Ascending aorta (tissue), 2 donors: ENCODE results near the gene PUM1. TPM values are rescaled to one million over a fixed set of nuclear protein-coding genes. Genes with fewer than 3 reads are reported as not detected.

Source experiments
- DNase-seq, 2 donors: peaks; one replicate each; pipeline ENCODE4 v3.0.0-alpha.2; 2019; ENCODE audit warnings: low spot score in 2 of 2
- H3K27ac ChIP-seq, 2 donors: fragments of 200-600 bp; sonication (generic); one replicate each; pipeline ENCODE4 v1.5.1; 2016 to 2017; ENCODE audit warnings: mild to moderate bottlenecking in 1 of 2
- H3K27me3 ChIP-seq: fragments of 200-600 bp; sonication (generic); one replicate; pipeline ENCODE4 v1.5.1; 2017
- H3K36me3 ChIP-seq, 2 donors: fragments of 200-600 bp; sonication (generic); one replicate each; pipeline ENCODE4 v1.5.1; 2016
- H3K4me1 ChIP-seq, 2 donors: fragments of 200-600 bp; sonication (generic); one replicate each; pipeline ENCODE4 v1.5.1; 2016 to 2017; ENCODE audit warnings: mild to moderate bottlenecking in 1 of 2
- H3K4me3 ChIP-seq, 2 donors: fragments of 200-600 bp; sonication (generic); one replicate each; pipeline ENCODE4 v1.5.1; 2016 to 2017; ENCODE audit warnings: mild to moderate bottlenecking in 1 of 2
- H3K9me3 ChIP-seq, 2 donors: fragments of 200-600 bp; sonication (generic); one replicate each; pipeline ENCODE4 v1.5.1; 2016
- intact Hi-C: fragments of 100-400 bp; cut with DNase I; formaldehyde crosslinking; loops from one replicate; pipeline ENCODE4 v1.15.1; 2023
- total RNA-seq: library from RNA; depleted of rRNA; stranded (reverse); fragments of >200 nt; gene quantifications from one replicate; pipeline ENCODE4 v1.1.0, GENCODE V29; 2016
- TF ChIP-seq, protein P1 (sequence below), 3 experiments: fragments of 200-600 bp in 2 of 3; fragments of 450-650 bp in 1 of 3; sonication (generic) in 2 of 3; IDR thresholded peaks; one replicate each; pipeline ENCODE4 v1.5.1; 2016 to 2019; ENCODE audit warnings: antibody characterized with exemption in 3 of 3, mild to moderate bottlenecking in 1 of 3, moderate library complexity in 1 of 3

PUM1 gene
- total RNA-seq, 1 donor from 2014 or later, result 52.3 TPM

DNA sequence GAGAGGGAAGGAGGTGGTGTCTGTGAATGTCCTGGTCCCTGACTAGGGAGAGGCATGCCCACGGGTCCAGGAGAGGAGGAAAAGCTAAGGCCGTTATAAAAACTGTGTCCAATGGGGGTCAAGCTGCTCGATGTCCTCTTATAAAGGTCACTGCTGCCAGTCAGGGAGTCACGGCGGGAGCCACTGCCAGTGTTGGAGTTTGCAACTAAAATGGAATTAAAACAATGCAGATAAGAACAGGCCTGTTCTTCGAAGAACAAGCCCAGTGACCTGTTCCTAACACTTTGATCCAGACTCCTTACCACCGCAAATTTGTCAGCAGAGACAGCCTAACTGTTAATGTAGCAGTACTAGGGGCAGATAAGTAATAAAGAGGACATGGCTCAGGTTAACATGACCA, 100.8 kb downstream of the PUM1 start:
- Histone ChIP-seq H3K9me3 (no peaks in the 10 kb centered on the region), H3K27me3 (no peaks in the 10 kb centered on the region), H3K4me1 (peaks cover 12 to 23% of the 10 kb centered on the region in 2 donors), H3K27ac (no peak overlapping the region), H3K4me3 (no peak overlapping the region), H3K36me3 (peaks cover 28 to 47% of the 10 kb centered on the region in 2 donors)
- intact Hi-C loops, result loop anchor here (5.0 kb wide), 1 partner anchor 103 kb away; the partner anchor contains the start of gene PUM1
- no peak for DNase-seq
- TF ChIP-seq, protein P1, sequence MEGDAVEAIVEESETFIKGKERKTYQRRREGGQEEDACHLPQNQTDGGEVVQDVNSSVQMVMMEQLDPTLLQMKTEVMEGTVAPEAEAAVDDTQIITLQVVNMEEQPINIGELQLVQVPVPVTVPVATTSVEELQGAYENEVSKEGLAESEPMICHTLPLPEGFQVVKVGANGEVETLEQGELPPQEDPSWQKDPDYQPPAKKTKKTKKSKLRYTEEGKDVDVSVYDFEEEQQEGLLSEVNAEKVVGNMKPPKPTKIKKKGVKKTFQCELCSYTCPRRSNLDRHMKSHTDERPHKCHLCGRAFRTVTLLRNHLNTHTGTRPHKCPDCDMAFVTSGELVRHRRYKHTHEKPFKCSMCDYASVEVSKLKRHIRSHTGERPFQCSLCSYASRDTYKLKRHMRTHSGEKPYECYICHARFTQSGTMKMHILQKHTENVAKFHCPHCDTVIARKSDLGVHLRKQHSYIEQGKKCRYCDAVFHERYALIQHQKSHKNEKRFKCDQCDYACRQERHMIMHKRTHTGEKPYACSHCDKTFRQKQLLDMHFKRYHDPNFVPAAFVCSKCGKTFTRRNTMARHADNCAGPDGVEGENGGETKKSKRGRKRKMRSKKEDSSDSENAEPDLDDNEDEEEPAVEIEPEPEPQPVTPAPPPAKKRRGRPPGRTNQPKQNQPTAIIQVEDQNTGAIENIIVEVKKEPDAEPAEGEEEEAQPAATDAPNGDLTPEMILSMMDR (IDR thresholded peaks at IDR 0.05), result no peak

DNA sequence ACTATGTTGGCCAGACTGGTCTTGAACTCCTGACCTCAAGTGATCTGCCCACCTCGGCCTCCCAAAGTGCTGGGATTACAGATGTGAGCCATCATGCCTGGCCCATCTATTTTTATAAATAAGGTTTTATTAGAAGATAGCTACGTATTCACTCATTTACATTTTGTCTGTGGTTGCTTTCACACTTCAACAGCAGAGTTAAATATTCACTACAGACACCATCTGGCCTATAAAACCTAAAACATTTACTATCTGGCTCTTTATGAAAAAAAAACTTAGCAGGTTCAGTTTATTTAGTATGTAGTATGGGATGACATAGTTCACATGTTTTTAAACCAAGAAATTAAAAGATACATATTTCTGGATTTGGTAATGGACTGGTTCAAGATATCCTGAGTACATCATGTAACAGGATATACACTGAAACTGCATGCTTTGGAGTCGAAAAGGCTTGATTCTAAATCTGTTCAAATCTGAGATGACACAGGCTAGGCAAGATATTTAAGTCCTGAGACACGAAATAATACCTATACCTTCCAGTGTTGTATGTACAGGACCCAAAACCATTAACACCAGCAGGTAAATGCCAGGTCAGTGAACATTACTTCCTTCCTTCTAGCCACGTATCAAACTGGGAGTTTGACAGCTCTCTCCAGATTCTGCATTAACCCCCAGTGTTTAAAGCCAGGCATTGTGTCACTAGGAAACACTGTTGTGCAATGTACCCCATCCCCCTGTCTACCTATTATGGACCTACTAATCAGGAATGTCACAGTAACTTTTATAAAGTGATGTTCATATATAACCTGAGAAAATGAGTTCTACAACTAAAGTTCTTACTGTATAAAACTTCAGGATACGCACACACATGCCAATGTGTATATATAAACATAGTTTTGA, 102.7 kb downstream of the PUM1 start:
- no peak for DNase-seq
- Histone ChIP-seq H3K4me3 (no peak overlapping the region), H3K4me1 (peaks cover 12 to 23% of the 10 kb centered on the region in 2 donors), H3K27ac (no peak overlapping the region), H3K36me3 (peaks cover 27 to 48% of the 10 kb centered on the region in 2 donors), H3K27me3 (no peaks in the 10 kb centered on the region), H3K9me3 (no peaks in the 10 kb centered on the region)
- TF ChIP-seq, protein P1 (IDR thresholded peaks at IDR 0.05), result no peak
- intact Hi-C loops, result no loop called here

DNA sequence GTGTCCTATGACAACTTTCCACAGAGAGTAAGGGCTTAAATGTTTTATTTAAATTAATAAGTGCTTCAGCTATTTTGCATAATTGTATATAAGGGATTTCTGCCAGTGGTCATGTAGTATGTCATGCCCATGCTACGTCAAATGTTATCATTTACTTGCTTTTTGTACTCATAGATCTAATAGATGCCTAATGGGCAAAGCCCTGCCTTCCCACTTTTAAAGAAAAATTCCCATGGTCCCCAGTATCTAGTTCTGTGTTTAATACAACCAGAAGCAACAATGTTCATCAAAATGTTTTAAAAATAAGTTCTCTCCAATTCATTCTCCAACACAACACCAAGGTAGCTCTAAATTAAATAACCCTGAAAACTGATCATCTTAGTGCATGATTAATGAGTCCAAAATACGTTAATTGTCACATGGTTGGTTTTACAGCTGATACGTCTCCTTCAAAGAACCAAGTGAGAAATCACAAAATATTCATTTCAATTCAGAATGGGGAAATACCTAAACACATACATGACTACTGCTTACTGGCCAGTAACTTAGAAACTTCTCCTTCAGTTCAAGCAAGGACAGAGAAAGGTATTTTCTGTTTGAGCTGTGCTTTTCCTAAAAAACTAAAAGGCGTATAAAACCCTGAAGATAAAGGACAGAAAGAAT, 107.8 kb downstream of the PUM1 start:
- TF ChIP-seq, protein P1 (IDR thresholded peaks at IDR 0.05), result no peak
- no peak for DNase-seq
- Histone ChIP-seq H3K27me3 (no peaks in the 10 kb centered on the region), H3K9me3 (no peaks in the 10 kb centered on the region), H3K4me3 (no peak overlapping the region), H3K36me3 (peaks cover 30 to 44% of the 10 kb centered on the region in 2 donors), H3K4me1 (no peaks in the 10 kb centered on the region), H3K27ac (no peak overlapping the region)
- intact Hi-C loops, result no loop called here

DNA sequence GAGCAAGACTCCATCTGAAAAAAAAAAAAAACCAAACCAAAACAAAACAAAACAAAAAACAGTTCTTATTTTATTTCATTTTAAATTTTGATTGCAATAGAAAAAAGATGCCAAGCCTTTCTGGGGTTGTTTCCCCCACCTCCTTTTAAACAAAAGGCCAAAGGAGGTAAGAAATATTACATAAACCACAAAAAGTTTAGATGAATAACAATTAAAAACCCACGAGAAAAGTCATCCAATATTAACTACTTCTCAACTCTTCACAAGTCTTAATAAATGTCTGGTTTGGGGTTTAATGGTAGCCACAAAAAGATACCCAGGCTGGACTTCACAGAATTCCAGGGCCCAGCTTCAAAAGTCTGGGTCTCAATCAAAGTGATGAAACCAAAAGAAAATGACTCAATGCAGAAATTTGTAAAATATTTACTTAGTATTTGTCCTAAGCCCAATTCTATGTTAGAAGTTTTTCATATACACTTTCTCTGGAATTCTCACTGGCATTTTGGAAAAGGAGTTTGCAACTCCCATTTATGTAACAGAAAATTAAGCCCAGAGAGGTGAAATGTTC, 110.0 kb downstream of the PUM1 start:
- Histone ChIP-seq H3K9me3 (no peaks in the 10 kb centered on the region), H3K4me3 (no peak overlapping the region), H3K27me3 (no peaks in the 10 kb centered on the region), H3K4me1 (no peaks in the 10 kb centered on the region), H3K27ac (no peak overlapping the region), H3K36me3 (peaks cover 44 to 59% of the 10 kb centered on the region in 2 donors)
- intact Hi-C loops, result no loop called here
- TF ChIP-seq, protein P1 (IDR thresholded peaks at IDR 0.05), result no peak
- DNase-seq, result no peak

DNA sequence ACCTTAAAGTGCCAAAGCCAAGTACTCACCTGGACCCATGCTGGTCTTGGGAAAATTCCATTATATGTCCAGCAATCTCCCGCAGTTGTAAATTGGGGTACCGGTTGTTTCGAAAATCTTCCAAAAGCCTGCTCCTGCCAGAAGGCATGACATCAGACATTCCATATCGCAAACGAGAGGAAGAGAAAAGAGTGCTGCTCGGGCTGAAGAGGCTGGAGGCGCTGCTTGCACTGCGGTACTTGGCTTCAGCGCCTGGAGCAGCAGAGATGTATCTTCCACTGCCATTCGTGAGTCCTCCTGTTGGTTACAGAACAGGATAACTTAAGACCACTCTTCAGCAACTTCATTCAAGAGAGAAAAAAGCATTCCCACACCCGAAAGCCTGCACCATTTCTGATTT, 111.8 kb downstream of the PUM1 start:
- TF ChIP-seq, protein P1 (IDR thresholded peaks at IDR 0.05), result no peak
- no peaks in the 10 kb centered on the region for H3K9me3 ChIP-seq

More for the DNA sequence above, 111.8 kb downstream of the PUM1 start:
- Histone ChIP-seq H3K27ac (no peak overlapping the region), H3K36me3 (peaks cover 51 to 60% of the 10 kb centered on the region in 2 donors), H3K4me3 (no peak overlapping the region), H3K4me1 (no peaks in the 10 kb centered on the region), H3K27me3 (no peaks in the 10 kb centered on the region)
- DNase-seq, result no peak
- intact Hi-C loops, result no loop called here
